Parathyroid adenoma (tissue), 2 donors: Measurements from ENCODE around the gene OS9.
A peak's percentile ranks its signal among the peaks of the same experiment; 100 is the strongest.
"Not testable (repeated sequence)": the region's sequence is repeated elsewhere in the genome, so short reads cannot be mapped to it uniquely, and the experiment has no call there.

Experiments
- H2AFZ ChIP-seq: fragments of 300-600 bp; sonication (generic); one replicate; pipeline ENCODE4 v1.7.0; 2017; ENCODE audit warnings: antibody characterized with exemption, mild to moderate bottlenecking
- H3K27ac ChIP-seq: fragments of 300-600 bp; sonication (generic); one replicate; pipeline ENCODE4 v1.7.0; 2017
- H3K27me3 ChIP-seq: fragments of 300-600 bp; sonication (generic); one replicate; pipeline ENCODE4 v1.7.0; 2017; ENCODE audit warnings: low read length; ENCODE audit not compliant: control insufficient read depth, insufficient read depth
- H3K36me3 ChIP-seq: fragments of 300-600 bp; sonication (generic); one replicate; pipeline ENCODE4 v1.7.0; 2017; ENCODE audit warnings: low read length; ENCODE audit not compliant: control insufficient read depth, insufficient read depth
- H3K4me1 ChIP-seq: fragments of 300-600 bp; sonication (generic); one replicate; pipeline ENCODE4 v1.7.0; 2017; ENCODE audit warnings: control low read depth
- H3K4me2 ChIP-seq: fragments of 300-600 bp; sonication (generic); one replicate; pipeline ENCODE4 v1.7.0; 2017; ENCODE audit warnings: low read length
- H3K4me3 ChIP-seq: fragments of 300-600 bp; sonication (generic); one replicate; pipeline ENCODE4 v1.7.0; 2017; ENCODE audit warnings: low read depth, low read length
- H3K79me2 ChIP-seq: fragments of 300-600 bp; sonication (generic); one replicate; pipeline ENCODE4 v1.7.0; 2017; ENCODE audit warnings: control low read depth
- H3K9ac ChIP-seq: fragments of 300-600 bp; sonication (generic); one replicate; pipeline ENCODE4 v1.7.0; 2017; ENCODE audit warnings: mild to moderate bottlenecking
- H3K9me3 ChIP-seq: fragments of 300-600 bp; sonication (generic); one replicate; pipeline ENCODE4 v1.7.0; 2017; ENCODE audit warnings: low read length; ENCODE audit not compliant: control insufficient read depth
- CTCF ChIP-seq: fragments of 300-600 bp; sonication (generic); IDR thresholded peaks from one replicate; pipeline ENCODE4 v1.7.0; 2017; ENCODE audit warnings: antibody characterized with exemption, mild to moderate bottlenecking
- donor health status: primary hyperparathyroidism.

OS9 gene

GRCh38 chr12:57657744-57658143, 36.2 kb upstream of the OS9 start:
- Histone ChIP-seq H3K4me1 (peaks cover 5% of the 10 kb centered on the region), H3K4me3 (no peak overlapping the region), H3K27me3 (no peaks in the 10 kb centered on the region), H3K9me3 (no peaks in the 10 kb centered on the region), H2AFZ (peak overlapping the region; percentile 17), H3K9ac (no peak overlapping the region), H3K79me2 (no peaks in the 10 kb centered on the region), H3K36me3 (no peaks in the 10 kb centered on the region), H3K4me2 (peak overlapping the region; percentile 34), H3K27ac (peak overlapping the region; percentile 33)
- no peak for TF ChIP-seq CTCF

- no peaks in the 10 kb centered on the region for H3K79me2 ChIP-seq
- peak overlapping the region; percentile 3 for H3K27ac ChIP-seq
- no peaks in the 10 kb centered on the region for H3K27me3 ChIP-seq
- no peak overlapping the region for H3K4me3 ChIP-seq
- H3K4me1 ChIP-seq: peaks cover 5% of the 10 kb centered on the region
- no peak overlapping the region for H3K9ac ChIP-seq
- no peak overlapping the region for H3K4me2 ChIP-seq
- no peak for TF ChIP-seq CTCF
- peak overlapping the region; percentile 65 for H2AFZ ChIP-seq
- H3K9me3 ChIP-seq: no peaks in the 10 kb centered on the region
- no peaks in the 10 kb centered on the region for H3K36me3 ChIP-seq
These were observed 35.0 kb upstream of the OS9 start for GRCh38 chr12:57658890-57659289.

- no peak overlapping the region for H2AFZ ChIP-seq
- no peak overlapping the region for H3K27ac ChIP-seq
- no peak for TF ChIP-seq CTCF
These were observed 32.6 kb upstream of the OS9 start for GRCh38 chr12:57661376-57661775.

GRCh38 chr12:57665066-57665820, 28.7 kb upstream of the OS9 start:
- not testable (repeated sequence) for H3K9ac ChIP-seq, H3K4me3 ChIP-seq

More at GRCh38 chr12:57661376-57661775, 32.6 kb upstream of the OS9 start:
- no peak overlapping the region for H3K4me3 ChIP-seq
- H3K4me2 ChIP-seq: no peak overlapping the region
- no peaks in the 10 kb centered on the region for H3K9me3 ChIP-seq
- no peaks in the 10 kb centered on the region for H3K36me3 ChIP-seq
- H3K27me3 ChIP-seq: no peaks in the 10 kb centered on the region
- H3K79me2 ChIP-seq: no peaks in the 10 kb centered on the region
- peaks cover 5% of the 10 kb centered on the region for H3K4me1 ChIP-seq
- no peak overlapping the region for H3K9ac ChIP-seq

GRCh38 chr12:57666897-57667296, 27.0 kb upstream of the OS9 start:
- no peak overlapping the region for H2AFZ ChIP-seq
- no peaks in the 10 kb centered on the region for H3K4me1 ChIP-seq
- no peaks in the 10 kb centered on the region for H3K27me3 ChIP-seq
- H3K27ac ChIP-seq: no peak overlapping the region
- no peak for TF ChIP-seq CTCF
- H3K4me3 ChIP-seq: no peak overlapping the region
- H3K9ac ChIP-seq: no peak overlapping the region
- H3K79me2 ChIP-seq: no peaks in the 10 kb centered on the region
- no peak overlapping the region for H3K4me2 ChIP-seq
- no peaks in the 10 kb centered on the region for H3K36me3 ChIP-seq
- H3K9me3 ChIP-seq: no peaks in the 10 kb centered on the region

More at GRCh38 chr12:57665066-57665820, 28.7 kb upstream of the OS9 start:
- not testable (repeated sequence) for H3K79me2 ChIP-seq, H3K4me2 ChIP-seq, H3K9me3 ChIP-seq, H3K36me3 ChIP-seq, H3K4me1 ChIP-seq, H2AFZ ChIP-seq, H3K27ac ChIP-seq, H3K27me3 ChIP-seq

- not testable (repeated sequence) for H3K9me3 ChIP-seq, H3K4me1 ChIP-seq, H3K4me2 ChIP-seq, H2AFZ ChIP-seq, H3K27ac ChIP-seq, H3K36me3 ChIP-seq, H3K9ac ChIP-seq, H3K79me2 ChIP-seq, H3K27me3 ChIP-seq, H3K4me3 ChIP-seq
These were observed 24.2 kb upstream of the OS9 start for GRCh38 chr12:57669691-57670090.

- not testable (repeated sequence) for H3K9ac ChIP-seq, H3K4me2 ChIP-seq, H3K27ac ChIP-seq, H2AFZ ChIP-seq, H3K4me1 ChIP-seq, H3K27me3 ChIP-seq, H3K9me3 ChIP-seq, H3K36me3 ChIP-seq, H3K79me2 ChIP-seq, H3K4me3 ChIP-seq
These were observed 22.1 kb upstream of the OS9 start for GRCh38 chr12:57671811-57672210.
